Activated naive CD8-positive, alpha-beta T cell treated with anti-CD3 and anti-CD28 coated beads, Interleukin-2, amount 50 U/mL, for 24 hours (primary cell): ENCODE measurements around the gene ARHGAP32.
"Not testable (repeated sequence)": the region's sequence is repeated elsewhere in the genome, so short reads cannot be mapped to it uniquely, and the experiment has no call there.

Experiments used
- ATAC-seq: fragments of 150-1000 bp; cut with Tn5 transposase; one replicate; pipeline ENCODE4 v1.10.0; 2021
- DNase-seq: peaks from one replicate; pipeline ENCODE4 v3.0.0; 2021
- H3K27ac Mint-ChIP-seq: one replicate; pipeline ENCODE4 v1.8.0; 2021; ENCODE audit warnings: mild to moderate bottlenecking, mixed read lengths
- H3K27me3 Mint-ChIP-seq: one replicate; pipeline ENCODE4 v1.8.0; 2021; ENCODE audit warnings: mixed read lengths
- H3K36me3 Mint-ChIP-seq: one replicate; pipeline ENCODE4 v1.8.0; 2021; ENCODE audit warnings: low read depth, mixed read lengths
- H3K4me1 Mint-ChIP-seq: one replicate; pipeline ENCODE4 v1.8.0; 2021; ENCODE audit warnings: mixed read lengths
- H3K4me3 Mint-ChIP-seq: one replicate; pipeline ENCODE4 v1.8.0; 2021; ENCODE audit warnings: mild to moderate bottlenecking, moderate library complexity, mixed read lengths
- H3K9me3 Mint-ChIP-seq: one replicate; pipeline ENCODE4 v1.8.0; 2021; ENCODE audit warnings: mixed read lengths

ARHGAP32 gene

GRCh38 chr11:129045150-129045549 is 147.0 kb downstream of the ARHGAP32 start:
- no peaks in the 10 kb centered on the region for H3K36me3 Mint-ChIP-seq
- no peak overlapping the region for H3K27ac Mint-ChIP-seq
- no peaks in the 10 kb centered on the region for H3K9me3 Mint-ChIP-seq
- no peak for ATAC-seq
- H3K4me3 Mint-ChIP-seq = no peak overlapping the region
- H3K4me1 Mint-ChIP-seq = no peaks in the 10 kb centered on the region
- no peaks in the 10 kb centered on the region for H3K27me3 Mint-ChIP-seq
- DNase-seq = no peak

- DNase-seq (no peak), ATAC-seq (no peak)
- Mint-ChIP-seq H3K36me3 (peaks cover 3% of the 10 kb centered on the region), H3K4me3 (no peak overlapping the region), H3K9me3 (no peaks in the 10 kb centered on the region), H3K4me1 (no peaks in the 10 kb centered on the region), H3K27ac (no peak overlapping the region), H3K27me3 (no peaks in the 10 kb centered on the region)
Observed at GRCh38 chr11:129042503-129042902, 149.6 kb downstream of the ARHGAP32 start.

- Mint-ChIP-seq H3K9me3 (no peaks in the 10 kb centered on the region), H3K27me3 (no peaks in the 10 kb centered on the region), H3K27ac (no peak overlapping the region), H3K4me3 (no peak overlapping the region), H3K36me3 (peaks cover 3% of the 10 kb centered on the region), H3K4me1 (no peaks in the 10 kb centered on the region)
- no peak for ATAC-seq
- no peak for DNase-seq
Observed at GRCh38 chr11:129041611-129042018, 150.5 kb downstream of the ARHGAP32 start.

GRCh38 chr11:129040934-129041333 is 151.2 kb downstream of the ARHGAP32 start:
- no peak overlapping the region for H3K4me3 Mint-ChIP-seq
- no peaks in the 10 kb centered on the region for H3K27me3 Mint-ChIP-seq
- no peaks in the 10 kb centered on the region for H3K4me1 Mint-ChIP-seq
- no peak for ATAC-seq
- peaks cover 3% of the 10 kb centered on the region for H3K36me3 Mint-ChIP-seq
- H3K9me3 Mint-ChIP-seq = no peaks in the 10 kb centered on the region
- H3K27ac Mint-ChIP-seq = no peak overlapping the region
- no peak for DNase-seq

- Mint-ChIP-seq H3K4me1 (no peaks in the 10 kb centered on the region), H3K9me3 (no peaks in the 10 kb centered on the region), H3K27me3 (no peaks in the 10 kb centered on the region), H3K4me3 (no peak overlapping the region), H3K36me3 (peaks cover 8% of the 10 kb centered on the region), H3K27ac (no peak overlapping the region)
- no peak for ATAC-seq
- no peak for DNase-seq
Observed at GRCh38 chr11:129035244-129035643, 156.9 kb downstream of the ARHGAP32 start.

GRCh38 chr11:129034001-129034400 is 158.1 kb downstream of the ARHGAP32 start:
- ATAC-seq = no peak
- Mint-ChIP-seq H3K27me3 (no peaks in the 10 kb centered on the region), H3K9me3 (no peaks in the 10 kb centered on the region), H3K4me1 (no peaks in the 10 kb centered on the region), H3K4me3 (no peak overlapping the region), H3K36me3 (peaks cover 8% of the 10 kb centered on the region), H3K27ac (no peak overlapping the region)
- no peak for DNase-seq

GRCh38 chr11:129023968-129024676 is 168.0 kb downstream of the ARHGAP32 start:
- ATAC-seq (no peak), DNase-seq (no peak)
- Mint-ChIP-seq H3K27me3 (no peaks in the 10 kb centered on the region), H3K27ac (no peak overlapping the region), H3K9me3 (no peaks in the 10 kb centered on the region), H3K4me3 (no peak overlapping the region), H3K36me3 (no peaks in the 10 kb centered on the region), H3K4me1 (peaks cover 11% of the 10 kb centered on the region)

- no peaks in the 10 kb centered on the region for H3K27me3 Mint-ChIP-seq
- no peaks in the 10 kb centered on the region for H3K9me3 Mint-ChIP-seq
- H3K4me1 Mint-ChIP-seq = peaks cover 11% of the 10 kb centered on the region
- H3K4me3 Mint-ChIP-seq = no peak overlapping the region
- H3K36me3 Mint-ChIP-seq = no peaks in the 10 kb centered on the region
- DNase-seq = no peak
- H3K27ac Mint-ChIP-seq = no peak overlapping the region
- no peak for ATAC-seq
Observed at GRCh38 chr11:129021295-129021694, 170.8 kb downstream of the ARHGAP32 start.

- no peak for DNase-seq
- Mint-ChIP-seq H3K36me3 (no peaks in the 10 kb centered on the region), H3K27me3 (no peaks in the 10 kb centered on the region), H3K4me3 (no peak overlapping the region), H3K4me1 (peaks cover 10% of the 10 kb centered on the region), H3K9me3 (no peaks in the 10 kb centered on the region), H3K27ac (no peak overlapping the region)
- no peak for ATAC-seq
Observed at GRCh38 chr11:129018991-129019390, 173.1 kb downstream of the ARHGAP32 start.

- no peak for DNase-seq
- Mint-ChIP-seq H3K4me3 (no peak overlapping the region), H3K36me3 (no peaks in the 10 kb centered on the region), H3K27me3 (no peaks in the 10 kb centered on the region), H3K9me3 (no peaks in the 10 kb centered on the region), H3K27ac (no peak overlapping the region), H3K4me1 (peaks cover 8% of the 10 kb centered on the region)
- ATAC-seq = no peak
Observed at GRCh38 chr11:129018126-129018525, 174.0 kb downstream of the ARHGAP32 start.

- no peak for ATAC-seq
- H3K27ac Mint-ChIP-seq = no peak overlapping the region
- no peak for DNase-seq
- no peaks in the 10 kb centered on the region for H3K9me3 Mint-ChIP-seq
- no peak overlapping the region for H3K4me3 Mint-ChIP-seq
- H3K36me3 Mint-ChIP-seq = peaks cover 3% of the 10 kb centered on the region
- no peaks in the 10 kb centered on the region for H3K4me1 Mint-ChIP-seq
- no peaks in the 10 kb centered on the region for H3K27me3 Mint-ChIP-seq
Observed at GRCh38 chr11:129013737-129014475, 178.2 kb downstream of the ARHGAP32 start.

- no peak overlapping the region for H3K4me3 Mint-ChIP-seq
- DNase-seq (no peak), ATAC-seq (no peak)
- H3K9me3 Mint-ChIP-seq = no peaks in the 10 kb centered on the region
- H3K36me3 Mint-ChIP-seq = peaks cover 3% of the 10 kb centered on the region
- H3K4me1 Mint-ChIP-seq = no peaks in the 10 kb centered on the region
- no peak overlapping the region for H3K27ac Mint-ChIP-seq
- H3K27me3 Mint-ChIP-seq = no peaks in the 10 kb centered on the region
Observed at GRCh38 chr11:129012880-129013279, 179.2 kb downstream of the ARHGAP32 start.

- ATAC-seq (no peak), DNase-seq (no peak)
- Mint-ChIP-seq H3K4me3 (no peak overlapping the region), H3K4me1 (no peaks in the 10 kb centered on the region), H3K36me3 (peaks cover 6% of the 10 kb centered on the region), H3K27me3 (no peaks in the 10 kb centered on the region), H3K9me3 (peaks cover 36% of the 10 kb centered on the region), H3K27ac (no peak overlapping the region)
Observed at GRCh38 chr11:129006161-129006560, 186.0 kb downstream of the ARHGAP32 start.

GRCh38 chr11:128999165-128999564 is 193.0 kb downstream of the ARHGAP32 start:
- peaks cover 17% of the 10 kb centered on the region for H3K36me3 Mint-ChIP-seq
- not testable (repeated sequence) for DNase-seq, ATAC-seq, H3K27me3 Mint-ChIP-seq, H3K27ac Mint-ChIP-seq, H3K4me1 Mint-ChIP-seq, H3K4me3 Mint-ChIP-seq
- peaks cover 43% of the 10 kb centered on the region for H3K9me3 Mint-ChIP-seq

- no peak for ATAC-seq
- H3K27me3 Mint-ChIP-seq = no peaks in the 10 kb centered on the region
- no peaks in the 10 kb centered on the region for H3K4me1 Mint-ChIP-seq
- no peak overlapping the region for H3K4me3 Mint-ChIP-seq
- H3K27ac Mint-ChIP-seq = no peak overlapping the region
- peaks cover 2% of the 10 kb centered on the region for H3K36me3 Mint-ChIP-seq
- peaks cover 5% of the 10 kb centered on the region for H3K9me3 Mint-ChIP-seq
- no peak for DNase-seq
Observed at GRCh38 chr11:128988242-128988970, 203.7 kb downstream of the ARHGAP32 start.
